SKM-1 treated with dmso at 0.1 percent for 144 hours (cell line): Measurements from ENCODE around the gene DCHS1.

ENCODE experiments used
- DNase-seq: peaks from one replicate; lab custom pipeline; 2025; ENCODE audit not compliant: unreplicated experiment; lab: John Stamatoyannopoulos, UW

Gene DCHS1

DNA sequence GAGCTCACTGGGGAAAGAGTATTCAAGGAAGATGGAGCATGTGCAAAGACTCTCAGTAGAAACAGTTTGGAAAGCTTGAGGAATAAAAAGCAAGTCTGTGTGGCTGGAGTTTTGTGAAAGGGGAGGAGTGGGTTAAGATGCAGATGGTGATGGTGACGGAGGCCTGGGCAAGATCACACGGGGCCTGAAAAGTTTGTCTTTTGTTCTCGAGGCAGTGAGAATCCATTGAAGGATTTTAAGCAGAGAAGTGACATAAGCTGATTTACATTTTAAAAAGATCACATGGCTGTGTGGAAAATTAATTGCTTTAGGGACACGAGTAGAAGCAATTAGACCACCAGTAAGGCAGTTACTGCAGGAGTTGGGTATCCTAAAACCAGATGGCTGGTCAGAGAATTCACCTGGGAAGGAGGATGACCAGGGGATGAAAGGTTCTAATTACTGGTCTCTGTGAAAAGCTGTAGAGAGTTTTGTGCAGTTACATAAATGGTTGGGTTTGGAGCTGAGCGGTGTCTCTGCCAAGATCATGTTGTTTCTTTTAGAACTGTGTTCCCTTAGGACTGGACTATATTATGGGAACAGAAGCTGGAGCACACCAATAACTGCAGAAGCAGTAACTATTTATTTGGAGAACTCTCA lies 59.3 kb downstream of the DCHS1 start:
- DNase-seq, result no peak

DNA sequence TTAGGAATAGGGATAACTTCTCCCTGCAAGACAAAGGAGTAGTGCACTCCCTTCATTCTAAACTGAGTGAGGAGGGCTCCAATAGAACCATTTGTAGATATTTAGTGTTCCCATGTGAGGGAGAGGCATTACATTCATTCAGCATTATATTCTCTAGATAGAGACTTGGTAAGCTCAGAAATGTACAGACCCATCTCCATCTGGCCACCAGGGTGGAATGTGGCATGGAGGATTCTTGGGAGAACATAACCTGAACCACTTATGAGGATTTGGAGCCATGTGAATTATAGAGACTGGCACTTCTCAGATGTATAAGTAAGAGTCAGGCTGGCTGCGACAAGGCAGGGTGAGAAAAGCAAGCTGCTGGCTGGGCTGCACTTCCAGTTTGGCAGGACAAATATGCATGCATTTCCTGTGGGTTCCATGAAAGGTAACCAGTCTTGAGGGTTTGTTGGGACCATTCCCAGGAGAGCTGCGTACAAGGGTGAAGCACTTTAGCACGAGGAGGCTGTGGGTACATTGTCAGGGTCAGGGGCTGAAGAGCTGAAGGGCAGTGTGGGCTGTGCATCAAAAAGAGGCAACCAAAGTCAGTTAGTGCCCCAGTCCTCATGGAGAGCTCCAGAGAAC lies 61.4 kb downstream of the DCHS1 start:
- DNase-seq, result no peak

DNA sequence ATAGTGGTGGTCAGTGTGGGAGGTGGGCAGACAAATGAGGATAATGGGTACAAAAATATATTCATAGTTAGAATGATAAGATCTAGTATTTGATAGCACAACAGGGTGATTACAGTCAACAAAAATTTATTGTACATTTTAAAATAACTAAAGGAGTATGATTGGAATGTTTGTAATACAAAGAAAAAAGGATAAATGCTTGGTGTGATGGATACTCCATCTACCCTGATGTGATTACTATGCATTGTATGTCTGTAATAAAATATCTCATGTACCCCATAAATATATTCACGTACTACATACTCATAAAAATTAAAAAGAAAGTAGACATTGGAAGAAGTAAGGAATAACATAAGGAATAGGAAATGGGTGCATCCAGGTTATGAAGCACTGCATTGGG lies 67.6 kb downstream of the DCHS1 start:
- no peak for DNase-seq

DNA sequence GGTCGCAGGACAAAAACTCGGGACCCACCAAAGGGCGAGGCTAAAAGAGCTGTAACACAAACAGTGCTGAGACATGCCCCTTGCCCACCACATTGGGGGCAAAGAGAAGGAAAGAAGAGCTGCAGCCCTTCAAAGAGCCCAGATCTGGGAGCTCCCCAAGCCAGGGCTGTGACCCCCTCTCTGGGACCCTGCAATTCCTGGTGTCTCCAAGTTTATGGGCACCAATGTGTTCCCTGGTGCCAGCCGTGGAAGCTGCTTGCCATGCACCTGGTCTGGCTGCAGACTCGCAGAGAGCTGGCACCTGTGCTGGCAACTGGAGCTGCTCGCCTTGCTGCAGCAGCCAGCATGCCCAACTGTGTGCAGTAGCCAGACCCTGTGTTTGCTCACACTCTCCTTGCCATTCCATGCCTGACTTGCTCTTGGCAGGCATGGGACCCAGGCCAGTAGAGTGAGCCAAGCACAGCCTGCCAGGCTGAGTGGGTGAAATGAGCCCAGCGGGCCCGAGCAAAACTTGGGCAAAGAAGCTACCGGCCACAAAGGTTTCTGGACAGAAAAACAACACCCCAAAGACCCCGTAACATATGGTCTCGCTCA lies 68.2 kb downstream of the DCHS1 start:
- no peak for DNase-seq

DNA sequence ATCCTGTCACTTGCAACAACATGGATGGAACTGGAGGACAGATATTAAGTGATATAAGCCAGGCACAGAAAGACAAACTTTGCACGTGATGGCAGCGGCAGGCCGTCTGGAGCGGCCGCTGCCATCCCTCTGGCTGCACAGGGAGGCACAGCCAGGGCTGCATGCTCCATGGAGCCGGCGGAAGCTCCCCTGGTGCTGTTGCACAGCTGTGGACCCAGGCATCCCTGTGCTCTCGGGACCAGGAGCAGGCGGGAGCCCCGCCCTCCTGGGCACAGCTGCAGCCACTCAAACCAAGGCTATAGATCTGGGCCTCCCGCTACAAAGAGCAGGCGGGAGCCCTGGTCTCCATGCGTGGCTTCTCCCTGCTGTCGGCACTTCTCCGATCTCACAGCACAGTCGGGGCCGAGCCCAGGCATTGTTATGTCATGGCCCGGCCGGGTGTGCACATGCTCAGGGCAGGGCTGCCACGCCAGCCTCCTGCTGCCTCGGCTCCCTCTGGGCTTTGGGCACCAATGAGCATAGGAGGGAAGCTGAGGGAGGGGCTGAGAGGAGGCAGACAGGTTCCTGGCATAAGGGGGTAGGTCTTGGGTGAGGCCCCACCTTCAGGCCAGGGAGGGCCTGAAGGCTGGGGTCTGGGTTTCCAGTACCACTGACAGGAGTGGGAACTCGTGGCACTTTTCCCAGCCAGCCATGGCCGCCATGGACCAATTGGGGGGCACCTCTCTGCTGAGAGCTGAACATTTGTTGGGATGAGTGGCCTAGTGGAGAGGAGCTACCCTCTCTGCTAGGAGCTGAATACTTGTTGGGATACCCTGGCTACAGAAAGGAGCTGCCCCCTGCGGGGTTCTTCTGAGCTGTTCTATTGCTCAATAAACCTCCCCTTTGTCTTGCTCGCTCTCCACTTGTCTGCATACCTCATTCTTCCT lies 68.9 kb downstream of the DCHS1 start:
- DNase-seq, result no peak

DNA sequence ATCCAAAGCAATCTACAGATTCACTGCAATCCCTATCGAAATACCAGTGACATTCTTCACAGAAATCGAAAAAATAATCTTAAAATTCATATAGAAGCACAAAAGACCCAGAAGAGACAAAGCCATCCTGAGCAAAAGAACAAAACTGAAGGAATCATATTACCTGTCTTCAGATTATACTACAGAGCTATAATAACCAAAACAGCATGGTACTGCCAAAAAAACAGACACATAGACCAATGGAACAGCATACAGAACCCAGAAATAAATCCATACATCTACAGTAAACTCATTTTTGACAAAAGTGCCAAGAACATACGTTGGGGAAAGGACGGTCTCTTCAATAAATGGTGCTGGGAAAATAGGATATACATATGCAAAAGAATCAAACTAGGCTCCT lies 71.1 kb downstream of the DCHS1 start:
- no peak for DNase-seq

DNA sequence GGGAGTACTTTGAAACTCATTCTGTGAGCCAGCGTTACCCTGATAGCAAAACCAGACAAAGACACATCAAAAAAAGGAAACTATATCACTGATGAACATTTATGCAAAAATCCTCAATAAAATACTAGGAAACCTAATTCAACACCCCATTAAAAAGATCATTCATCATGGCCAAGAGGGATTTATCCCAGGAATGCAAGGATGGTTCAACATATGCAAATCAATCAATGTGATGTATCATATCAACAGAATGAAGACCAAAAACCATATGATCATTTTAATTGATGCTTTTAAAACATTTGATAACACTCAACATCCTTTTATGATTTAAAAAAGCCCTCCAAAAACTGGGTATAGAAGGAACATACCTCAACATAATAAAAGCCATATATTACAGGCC lies 72.0 kb downstream of the DCHS1 start:
- DNase-seq, result no peak

DNA sequence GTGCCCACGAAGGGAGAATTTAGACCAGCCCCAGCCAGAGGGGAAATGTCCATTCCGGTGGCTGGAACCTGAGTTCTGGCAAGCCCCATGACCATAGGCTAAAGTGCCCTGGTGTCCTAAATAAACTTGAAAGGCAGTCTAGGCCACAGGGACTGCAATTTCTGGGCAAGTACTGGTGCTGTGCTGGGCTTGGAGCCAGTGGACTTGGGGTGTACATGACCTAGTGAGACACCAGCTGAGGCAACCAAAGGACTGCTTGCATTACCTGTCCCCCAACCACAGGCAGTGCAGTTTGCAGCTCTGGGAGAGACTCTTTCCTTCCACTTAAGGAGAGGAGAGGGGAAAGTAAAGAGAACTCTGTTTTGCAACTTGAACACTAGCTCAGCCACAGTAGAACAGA lies 75.9 kb downstream of the DCHS1 start:
- DNase-seq, result no peak

DNA sequence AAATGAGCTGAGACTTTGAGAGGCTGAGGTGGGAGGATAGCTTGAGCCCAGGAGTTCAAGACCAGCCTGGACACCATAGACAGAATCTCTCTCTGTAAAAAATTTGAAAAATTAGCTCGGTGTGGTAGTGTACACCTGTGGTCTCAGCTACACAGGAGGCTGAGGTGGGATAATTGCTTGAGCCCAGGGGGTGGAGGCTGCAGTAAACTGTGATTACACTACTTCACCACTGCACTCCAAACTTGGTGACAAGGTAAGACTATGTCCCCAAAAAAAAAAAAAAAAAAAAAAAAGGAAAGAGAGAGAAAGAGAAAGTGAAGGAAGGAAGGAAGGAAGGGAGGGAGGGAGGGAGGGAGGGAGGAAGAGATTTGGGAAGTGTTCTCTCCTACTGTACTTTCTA lies 77.5 kb downstream of the DCHS1 start:
- no peak for DNase-seq

DNA sequence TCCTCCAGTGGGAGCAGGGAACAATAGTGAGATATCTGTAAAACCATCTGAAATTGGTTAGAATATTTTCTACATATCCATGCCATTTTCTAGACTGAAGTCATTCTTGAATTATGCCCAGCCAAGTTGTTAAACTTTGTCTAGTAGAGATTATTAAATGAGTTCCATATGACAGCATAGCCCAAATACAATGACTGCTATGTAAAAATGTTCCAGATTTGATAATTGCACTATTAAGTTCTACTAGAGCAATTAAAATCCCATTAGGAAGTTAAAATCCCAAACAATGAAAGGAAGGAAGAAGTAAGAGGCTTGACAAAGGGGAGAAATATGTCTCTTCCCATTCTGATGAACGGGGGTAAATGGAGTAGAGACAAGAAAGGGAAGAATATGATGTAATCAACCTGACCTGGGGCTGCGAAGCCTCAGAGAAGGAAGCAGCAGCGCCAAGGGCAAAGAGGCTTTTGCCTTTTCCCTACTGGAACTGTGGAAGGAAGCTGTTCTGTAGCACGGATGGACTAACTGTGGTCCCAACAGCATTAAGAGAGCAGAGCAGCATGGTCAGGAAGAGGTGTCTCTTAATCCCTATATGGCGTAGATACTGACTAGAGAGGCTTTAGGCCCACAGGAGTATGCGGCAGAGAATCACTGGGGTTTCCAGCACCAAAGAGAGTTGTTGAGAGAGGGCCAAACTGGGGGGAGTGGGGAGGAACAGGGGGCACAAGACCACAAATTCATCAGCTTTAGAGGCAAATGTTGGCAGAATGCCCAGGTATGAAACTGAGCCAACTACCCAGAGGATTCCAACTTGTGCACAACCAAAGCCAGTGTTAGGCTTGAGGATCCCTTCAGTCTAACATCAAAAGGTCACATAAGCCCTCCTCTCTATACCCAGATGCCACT lies 78.9 kb downstream of the DCHS1 start:
- DNase-seq, result peak; percentile 43

DNA sequence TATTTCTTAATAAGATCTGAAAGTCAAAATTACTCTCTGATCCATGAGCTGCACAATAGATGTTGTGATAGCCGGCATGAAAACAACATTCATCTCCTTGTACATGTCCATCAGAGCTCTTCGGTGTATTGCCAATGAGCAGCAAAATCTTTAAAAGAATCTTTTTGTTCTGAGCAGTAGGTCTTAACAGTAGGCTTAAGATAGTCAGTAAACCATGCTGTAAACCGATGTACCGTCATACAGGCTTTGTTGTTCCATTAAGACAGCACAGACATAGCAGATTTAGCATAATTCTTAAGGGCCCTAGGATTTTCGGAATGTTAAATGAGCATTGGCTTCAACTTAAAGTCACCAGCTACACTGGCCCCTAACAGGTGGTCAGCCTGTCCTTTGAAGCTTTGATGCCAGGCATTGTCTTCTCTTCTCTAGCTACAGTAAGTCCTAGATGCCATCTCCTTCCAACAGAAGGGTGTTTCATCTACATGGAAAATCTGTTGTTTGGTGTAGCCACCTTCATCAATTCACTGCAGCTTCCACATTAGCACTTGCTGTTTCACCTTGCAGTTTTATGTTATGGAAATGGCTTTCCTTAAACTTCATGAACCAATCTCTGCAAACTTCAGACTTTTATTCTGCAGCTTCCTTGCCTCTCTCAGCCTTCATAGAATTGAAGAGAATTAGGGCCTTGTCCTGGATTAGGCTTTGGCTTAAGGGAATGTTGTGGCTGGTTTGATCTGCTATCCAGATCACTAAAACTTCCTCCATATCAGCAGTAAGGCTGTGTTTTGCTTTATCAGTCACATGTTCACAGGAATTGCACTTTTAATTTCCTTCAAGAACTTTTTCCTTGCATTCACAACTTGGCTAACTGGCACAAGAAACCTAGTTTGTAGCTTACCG lies 80.5 kb downstream of the DCHS1 start:
- no peak for DNase-seq

DNA sequence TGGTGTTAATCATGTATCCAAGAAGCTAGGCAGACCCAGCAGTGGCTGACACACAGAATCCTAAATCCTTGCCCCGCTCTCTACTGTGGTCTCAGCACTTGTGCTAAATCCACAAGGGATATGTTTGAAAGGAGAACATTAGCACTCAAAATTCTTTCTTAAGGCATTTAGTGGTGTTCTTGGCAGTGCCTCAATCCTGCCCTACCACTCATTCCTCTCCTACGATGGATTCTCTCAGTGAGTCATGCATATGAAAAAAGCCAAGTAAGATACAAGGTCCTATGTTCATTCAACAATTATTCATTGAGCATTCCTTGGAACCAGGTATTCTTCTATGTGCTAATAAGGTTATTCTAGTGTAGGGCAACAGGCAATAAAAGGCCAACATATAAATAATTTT lies 83.4 kb downstream of the DCHS1 start:
- no peak for DNase-seq

DNA sequence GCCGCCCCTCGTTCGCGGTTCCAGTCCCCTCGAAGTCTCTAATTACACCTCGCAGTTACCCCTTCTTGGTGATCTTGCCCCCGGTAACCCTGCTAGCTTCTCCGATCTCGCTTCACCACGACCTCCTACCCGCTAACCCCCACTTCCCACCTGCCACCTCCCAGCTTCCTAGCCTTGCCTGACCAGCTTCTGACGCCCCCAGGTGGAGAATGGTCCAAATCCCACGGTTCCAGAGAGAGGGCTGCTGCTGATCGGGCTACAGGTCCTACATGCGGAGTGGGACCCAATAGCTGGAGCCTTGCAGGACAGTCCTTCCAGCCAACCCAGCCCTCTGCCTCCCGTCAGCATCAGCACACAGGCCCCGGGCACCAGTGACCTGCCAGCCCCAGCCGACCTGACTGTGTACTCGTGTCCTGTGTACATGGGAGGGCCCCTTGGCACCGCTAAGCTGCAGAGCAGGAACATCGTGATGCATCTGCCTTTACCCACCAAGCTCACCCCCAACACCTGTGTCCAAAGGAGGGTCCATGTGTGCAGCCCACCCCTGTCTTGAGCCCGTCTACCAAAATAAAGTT lies 84.1 kb downstream of the DCHS1 start:
- no peak for DNase-seq
